Fibroblast of skin of left biceps (primary cell): ENCODE results near the gene KRTAP4-16.
"Not testable (repeated sequence)": the region's sequence is repeated elsewhere in the genome, so short reads cannot be mapped to it uniquely, and the experiment has no call there.

ENCODE experiments used
- DNase-seq, 2 experiments: peaks; one replicate each; pipeline ENCODE4 v3.0.0-alpha.2; 2013; ENCODE audit warnings: low read depth in 2 of 2

The KRTAP4-16 gene

DNA sequence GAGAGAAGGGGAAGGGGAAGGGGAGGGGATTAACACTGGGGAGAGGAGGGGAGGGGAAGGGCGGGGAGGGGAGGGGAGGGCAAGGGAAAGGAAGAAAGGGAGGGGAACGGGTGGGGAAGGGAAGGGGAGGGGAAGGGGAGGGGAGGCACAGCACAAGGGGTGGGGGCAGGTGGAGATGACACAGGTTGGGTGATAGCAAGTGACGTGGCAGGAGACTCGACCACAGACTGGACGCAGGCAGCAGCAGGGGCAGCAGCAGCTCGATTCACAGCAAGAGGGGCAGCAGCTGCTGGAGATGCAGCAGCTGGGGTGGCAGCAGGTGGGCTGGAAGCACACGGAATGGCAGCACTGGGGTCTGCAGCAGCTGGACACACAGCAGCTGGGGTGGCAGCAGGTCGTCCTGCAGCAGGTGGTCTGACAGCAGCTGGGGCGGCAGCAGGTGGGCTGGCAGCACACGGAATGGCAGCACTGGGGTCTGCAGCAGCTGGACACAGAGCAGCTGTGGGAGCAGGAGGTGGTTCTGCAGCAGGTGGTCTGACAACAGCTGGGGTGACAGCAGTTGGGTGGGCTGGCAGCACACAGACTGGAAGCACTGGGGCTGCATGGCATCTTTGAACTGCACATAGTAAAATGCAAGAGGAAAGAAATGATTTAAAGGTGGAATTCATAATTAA is at the start of gene KRTAP4-16:
Gene KRTAP4-16 (minus strand): TSS at position 624 of the 674 bp plus-strand sequence. CDS start 0 bp downstream, at position 624.
- no peak for DNase-seq

DNA sequence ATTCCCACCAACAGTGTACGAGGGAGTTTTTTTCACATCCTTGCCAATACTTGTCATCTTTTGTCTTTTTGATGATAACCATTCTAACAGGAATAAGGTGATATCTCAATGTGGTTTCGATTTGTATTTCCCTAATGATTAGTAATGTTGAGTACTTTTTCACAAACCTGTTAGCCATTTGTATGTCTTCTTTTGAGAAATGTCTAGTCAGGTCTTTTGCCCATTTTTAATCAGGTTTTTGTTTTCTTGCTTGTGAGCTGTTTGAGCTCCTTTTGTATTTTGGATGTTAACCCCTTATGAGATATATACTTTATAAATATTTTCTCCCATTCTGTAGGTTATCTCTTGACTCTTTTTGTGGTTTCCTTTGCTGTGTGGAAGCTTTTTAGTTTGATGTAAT is 49.5 kb upstream of the KRTAP4-16 start:
- DNase-seq: no peak

DNA sequence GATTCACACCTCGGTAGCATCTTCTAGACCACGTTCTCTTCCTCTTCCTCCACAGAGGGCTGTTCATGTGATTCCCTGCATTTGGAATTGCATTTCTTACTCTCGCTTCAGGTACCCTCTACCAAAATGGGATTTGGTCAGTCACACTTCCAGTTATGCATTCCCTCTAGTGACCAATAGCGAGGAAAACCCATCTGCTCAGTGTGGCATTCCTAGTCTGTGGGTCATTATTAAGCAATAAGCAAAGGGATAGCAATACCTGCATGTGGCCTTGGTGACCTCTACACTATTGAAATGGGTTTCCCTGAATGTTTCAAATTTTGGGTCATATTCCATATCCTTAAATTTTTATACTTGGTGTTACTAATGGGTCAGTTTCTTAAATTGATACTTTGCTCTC is 48.0 kb upstream of the KRTAP4-16 start:
- no peak for DNase-seq

DNA sequence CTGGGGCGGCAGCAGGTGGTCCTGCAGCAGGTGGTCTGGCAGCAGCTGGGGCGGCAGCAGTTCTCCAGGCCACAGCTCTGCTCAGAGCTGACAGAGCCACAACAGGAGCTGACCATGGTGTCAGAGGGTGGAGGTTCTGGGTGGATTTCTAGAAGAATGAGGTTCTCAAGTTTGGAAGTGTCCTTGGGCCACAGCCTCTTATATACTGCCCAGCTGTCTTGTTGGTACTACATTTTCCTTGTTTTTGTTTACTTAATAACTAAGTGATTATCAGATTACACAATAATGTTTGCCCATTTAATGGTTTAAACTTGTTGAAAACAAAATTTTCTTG is 47.6 kb upstream of the KRTAP4-16 start, which contains the start of gene KRTAP4-5:
Gene KRTAP4-5 (minus strand): TSS at position 174 of the 334 bp plus-strand sequence. CDS start 58 bp downstream, at position 116.
- DNase-seq: no peak

DNA sequence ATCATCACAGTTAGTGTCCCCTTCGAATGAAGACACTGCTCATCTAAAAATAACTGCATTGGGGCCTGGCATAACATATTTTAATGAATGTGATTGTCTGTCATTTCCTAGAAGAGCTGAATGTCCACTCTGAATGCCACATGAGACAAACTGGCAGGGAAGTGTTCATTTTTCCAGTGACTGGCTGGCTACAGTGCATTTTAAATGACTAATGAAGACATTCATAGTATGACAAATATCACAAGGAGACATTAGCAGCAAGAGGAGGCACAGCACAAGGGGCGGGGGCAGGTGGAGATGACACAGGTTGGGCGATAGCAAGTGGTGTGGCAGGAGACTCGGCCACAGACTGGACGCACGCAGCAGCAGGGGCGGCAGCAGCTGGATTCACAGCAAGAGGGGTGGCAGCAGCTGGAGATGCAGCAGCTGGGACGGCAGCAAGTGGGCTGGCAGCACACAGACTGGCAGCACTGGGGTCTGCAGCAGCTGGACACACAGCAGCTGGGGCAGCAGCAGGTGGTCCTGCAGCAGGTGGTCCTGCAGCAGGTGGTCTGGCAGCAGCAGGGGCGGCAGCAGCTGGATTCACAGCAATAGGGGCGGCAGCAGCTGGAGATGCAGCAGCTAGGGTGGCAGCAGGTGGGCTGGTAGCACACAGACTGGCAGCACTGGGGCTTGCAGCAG is 47.1 kb upstream of the KRTAP4-16 start:
- DNase-seq: not testable (repeated sequence)

DNA sequence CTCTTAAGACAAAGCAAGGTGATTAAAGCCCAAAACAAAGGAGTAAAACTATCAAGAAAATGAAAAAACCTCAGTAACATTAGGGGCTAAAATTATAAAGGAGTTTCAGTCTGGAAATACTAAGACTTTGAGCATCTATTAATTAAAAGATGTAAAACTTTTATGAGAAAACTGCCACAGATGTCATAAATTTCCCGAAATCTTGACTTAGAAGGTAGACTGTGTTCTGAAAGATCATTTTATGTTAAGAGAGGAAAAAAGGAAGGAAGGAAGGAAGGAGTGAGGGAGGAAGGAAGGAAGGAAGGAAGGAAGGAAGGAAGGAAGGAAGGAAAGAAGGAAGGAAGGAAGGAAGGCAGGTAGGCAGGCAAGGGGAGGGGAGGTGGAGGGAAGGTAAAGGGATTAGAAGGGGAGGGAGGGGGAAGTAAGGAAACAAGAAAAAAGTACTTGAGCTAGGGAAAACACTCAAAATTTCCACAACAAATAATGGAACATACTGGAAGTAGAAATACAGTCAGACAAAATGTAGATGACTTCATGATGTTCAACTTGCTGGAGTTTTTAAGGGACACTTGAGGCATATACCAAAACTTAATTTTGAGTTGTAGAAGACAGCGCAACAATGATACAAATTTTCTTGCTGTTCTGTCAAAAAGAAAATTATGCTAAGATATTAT is 45.7 kb upstream of the KRTAP4-16 start:
- no peak for DNase-seq

DNA sequence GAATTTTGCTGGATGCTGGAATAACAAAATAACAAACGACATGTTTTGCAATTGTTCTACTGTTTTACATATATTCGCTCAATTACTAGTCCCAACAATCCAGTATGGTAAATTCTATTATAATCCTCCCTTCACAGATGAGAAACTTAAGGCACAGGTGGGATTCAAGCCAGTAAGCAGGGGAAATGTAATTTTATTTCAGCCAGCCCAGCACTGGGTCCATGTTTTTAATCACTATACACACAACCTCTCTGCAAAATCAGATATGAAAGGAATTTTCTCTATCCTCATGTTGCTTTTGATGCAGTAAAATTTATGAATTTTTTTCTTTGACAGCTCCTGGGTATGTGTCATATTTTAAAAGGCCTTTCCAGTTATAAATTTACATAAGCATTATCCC is 43.3 kb upstream of the KRTAP4-16 start:
- no peak for DNase-seq

DNA sequence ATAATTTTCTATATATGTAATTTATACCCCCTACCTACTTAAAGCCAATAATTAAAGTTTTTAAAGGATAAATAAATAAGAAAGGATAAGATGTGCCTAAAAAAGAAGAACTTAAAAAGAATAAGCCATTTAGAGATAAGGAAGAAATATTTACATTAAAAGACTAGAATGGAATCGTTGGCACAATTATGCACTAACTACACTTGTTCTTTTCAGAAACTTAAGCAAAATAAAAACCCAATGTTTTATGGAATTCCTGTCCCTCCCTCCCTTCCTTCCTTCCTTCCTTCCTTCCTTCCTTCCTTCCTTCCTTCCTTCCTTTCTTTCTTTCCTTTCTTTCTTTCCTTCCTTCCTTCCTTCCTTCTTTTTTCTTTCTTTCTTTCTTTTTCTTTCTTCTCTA is 42.8 kb upstream of the KRTAP4-16 start:
- DNase-seq: no peak

DNA sequence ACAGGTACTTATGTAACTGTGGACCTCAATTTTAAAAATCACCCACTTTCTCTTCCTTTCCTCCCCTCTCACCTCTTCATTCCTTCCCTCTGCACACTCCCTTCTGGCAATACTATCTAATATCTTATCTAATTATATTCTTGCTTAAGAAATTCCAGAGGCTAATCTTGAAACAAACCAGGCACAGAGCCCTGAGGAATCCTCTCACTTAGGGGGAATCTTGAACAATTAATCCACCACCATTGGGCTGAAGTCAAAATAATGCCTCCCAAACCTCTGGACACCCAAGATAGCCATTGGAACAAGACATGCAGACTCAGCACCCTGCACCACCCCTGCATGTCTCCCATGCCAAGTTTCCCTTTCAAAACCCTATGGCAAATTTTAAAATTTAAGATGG is 39.4 kb upstream of the KRTAP4-16 start:
- DNase-seq: no peak

DNA sequence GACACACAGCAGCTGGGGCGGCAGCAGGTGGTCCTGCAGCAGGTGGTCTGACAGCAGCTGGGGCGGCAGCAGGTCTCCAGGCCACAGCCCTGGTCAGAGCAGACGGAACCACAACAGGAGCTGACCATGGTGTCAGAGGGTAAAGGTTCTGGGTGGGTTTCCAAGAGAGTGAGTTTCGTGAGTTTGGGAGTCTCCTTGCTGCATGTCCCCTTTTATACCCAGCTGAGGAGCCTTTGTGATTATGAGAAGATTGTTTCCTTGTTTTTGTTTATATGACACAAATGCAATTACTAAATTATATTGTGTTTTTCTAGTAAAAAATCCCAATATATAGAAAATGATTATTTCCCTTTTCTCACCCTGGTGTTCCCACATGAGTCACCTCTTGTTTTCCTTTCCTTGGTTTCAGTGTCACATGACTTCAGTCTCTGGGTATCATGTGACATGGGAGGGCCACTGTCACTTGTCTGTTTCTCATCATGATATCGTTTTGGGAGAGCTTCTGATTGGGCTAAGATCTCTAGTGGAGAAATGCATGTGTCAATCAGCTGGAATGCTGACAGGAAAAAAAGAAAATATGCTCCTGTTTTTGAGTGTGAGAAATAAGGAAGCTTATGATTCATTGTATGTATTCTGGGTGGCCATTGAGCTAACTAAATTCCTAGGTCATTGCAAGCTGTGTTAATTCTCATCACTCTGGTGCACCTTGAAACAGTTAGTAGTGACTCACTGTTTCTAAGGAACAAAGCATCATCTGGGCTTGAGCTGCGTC is 38.5 kb upstream of the KRTAP4-16 start, which contains the start of gene KRTAP4-6:
Gene KRTAP4-6 (minus strand): TSS at position 185 of the 772 bp plus-strand sequence. CDS start 57 bp downstream, at position 128.
- DNase-seq: peak; percentile 90 to 91

DNA sequence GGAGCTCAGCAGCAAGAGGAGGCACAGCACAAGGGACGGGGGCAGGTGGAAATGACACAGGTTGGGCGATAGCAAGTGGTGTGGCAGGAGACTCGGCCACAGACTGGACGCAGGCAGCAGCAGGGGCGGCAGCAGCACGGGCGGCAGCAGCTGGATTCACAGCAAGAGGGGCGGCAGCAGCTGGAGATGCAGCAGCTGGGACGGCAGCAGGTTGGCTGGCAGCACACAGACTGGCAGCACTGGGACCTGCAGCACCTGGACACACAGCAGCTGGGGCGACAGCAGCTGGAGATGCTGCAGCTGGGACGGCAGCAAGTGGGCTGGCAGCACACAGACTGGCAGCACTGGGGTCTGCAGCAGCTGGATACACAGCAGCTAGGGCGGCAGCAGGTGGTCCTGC is 37.9 kb upstream of the KRTAP4-16 start:
- not testable (repeated sequence) for DNase-seq

DNA sequence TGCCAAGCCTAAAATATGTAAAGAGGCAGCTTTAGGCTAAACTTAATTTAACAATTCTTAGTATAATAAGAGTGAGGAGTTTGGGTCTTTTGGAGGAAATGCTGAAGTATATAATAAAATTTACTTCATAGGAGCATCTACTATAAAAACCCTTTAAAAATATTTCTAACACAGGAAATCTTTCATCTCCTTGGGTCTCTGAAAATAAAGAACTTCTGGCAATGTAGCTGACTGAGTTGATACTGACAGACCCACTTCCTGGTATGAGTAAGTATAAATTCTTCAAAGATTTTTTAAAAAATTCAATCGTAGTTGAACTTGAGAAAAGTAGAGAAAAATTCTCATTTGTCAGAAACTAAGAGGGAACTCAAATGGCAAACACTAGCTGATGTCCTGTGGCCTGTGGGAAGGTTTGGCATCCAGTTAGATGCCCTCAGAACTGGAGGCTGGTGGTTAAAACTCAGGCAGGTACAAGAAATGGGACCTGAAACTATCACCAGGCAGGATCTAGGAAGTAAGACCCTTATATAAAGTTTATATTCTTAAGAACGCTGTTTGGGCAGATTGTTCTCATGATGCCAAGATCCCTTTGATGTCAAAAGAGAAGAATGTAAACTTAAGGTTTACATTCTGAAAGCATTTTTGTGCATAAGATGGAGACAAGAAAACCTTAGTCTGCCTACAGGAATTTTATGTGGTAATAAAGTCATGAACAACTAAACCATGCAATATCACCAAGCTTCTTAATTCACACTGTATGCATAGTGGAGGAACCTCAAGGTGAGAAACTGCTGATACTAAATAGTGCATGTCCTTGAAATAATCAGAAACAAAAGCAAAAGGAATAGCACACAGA is 32.1 kb upstream of the KRTAP4-16 start:
- DNase-seq: no peak

DNA sequence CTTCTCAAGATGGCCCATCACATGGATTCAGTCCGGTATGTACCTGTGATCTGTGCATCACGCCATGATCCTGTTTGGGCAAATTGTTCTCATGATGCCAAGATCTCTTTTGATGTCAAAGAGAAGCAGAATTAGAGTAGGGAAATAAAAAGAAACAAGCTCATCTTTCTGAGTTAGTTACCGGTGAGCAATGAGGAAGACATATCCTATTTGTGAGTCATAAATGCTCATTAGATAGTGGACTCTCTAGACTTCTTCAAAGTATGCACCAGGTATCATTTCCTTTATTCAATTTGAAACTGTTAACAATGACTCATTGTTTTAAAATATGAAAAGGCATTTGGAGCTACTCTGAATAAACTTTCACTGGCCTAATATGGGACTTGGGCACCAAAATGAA is 30.0 kb upstream of the KRTAP4-16 start:
- DNase-seq: no peak

DNA sequence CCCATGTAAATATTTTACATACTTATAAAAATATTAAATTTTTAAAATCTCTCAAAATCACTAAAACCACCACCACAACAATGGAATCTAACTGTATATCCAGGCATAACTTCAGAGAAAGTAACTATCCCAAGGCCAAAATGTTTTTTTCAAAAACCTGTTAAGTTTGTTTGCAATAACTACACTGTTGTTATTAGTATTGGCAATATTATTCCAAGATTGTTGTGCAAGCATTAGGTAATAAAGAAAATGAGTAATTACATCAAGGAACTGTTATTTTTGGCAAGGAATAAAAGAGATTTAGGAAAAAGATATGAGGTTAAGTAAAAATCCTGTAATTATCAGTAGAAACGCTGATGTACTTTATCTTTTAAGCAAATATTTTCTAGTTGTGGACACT is 25.4 kb upstream of the KRTAP4-16 start:
- DNase-seq: no peak

DNA sequence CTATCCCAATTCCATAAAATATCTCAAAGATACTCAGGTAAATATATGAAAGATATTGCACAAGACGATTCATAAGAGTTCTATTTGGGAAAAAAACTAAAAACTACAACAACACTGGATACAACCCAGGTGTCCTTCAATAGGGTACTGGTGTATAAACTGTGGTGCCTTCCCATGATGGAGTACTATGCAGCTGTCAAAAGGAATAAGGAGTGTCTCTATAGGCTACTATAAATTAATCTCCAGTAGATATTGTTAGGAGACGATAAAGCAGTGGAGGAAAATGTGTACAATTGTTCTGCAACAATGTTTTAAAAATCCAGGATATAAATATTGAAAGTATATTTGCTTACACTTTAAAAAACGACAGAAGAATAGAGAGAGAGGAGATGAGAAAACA is 24.4 kb upstream of the KRTAP4-16 start:
- DNase-seq: no peak

DNA sequence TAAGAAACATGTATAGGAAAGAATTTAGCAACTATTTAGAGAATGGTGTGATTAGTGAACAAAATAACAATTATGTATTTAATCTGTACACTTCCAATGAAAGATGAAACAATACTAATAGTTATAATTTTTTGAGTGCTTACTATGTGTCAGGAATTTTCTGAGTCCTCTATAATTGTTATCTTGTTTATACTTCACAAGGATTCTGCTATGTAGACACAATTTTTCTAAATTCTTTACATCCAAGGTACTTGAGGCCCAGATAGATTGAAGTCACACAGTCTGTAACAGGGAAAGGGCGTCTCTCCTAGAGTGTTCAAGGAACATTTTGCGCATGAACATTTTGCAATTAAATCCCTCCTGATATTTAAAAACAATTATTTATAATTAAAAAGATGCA is 23.1 kb upstream of the KRTAP4-16 start:
- DNase-seq: no peak

DNA sequence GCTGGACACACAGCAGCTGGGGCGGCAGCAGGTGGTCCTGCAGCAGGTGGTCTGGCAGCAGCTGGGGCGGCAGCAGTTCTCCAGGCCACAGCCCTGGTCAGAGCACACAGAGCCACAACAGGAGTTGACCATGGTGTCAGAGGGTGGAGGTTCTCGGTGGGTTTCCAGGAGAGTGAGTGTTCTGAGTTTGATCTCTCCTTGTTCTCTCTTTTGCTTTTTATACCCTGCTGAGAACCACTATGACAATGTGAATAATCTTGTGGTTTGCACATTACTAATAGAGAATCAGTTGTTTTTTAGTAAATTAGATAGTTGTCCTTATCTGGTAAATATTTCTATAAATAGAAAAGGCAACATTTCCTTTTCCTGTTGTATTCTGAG is 22.0 kb upstream of the KRTAP4-16 start, which contains the start of gene KRTAP4-12:
Gene KRTAP4-12 (minus strand): TSS at position 192 of the 381 bp plus-strand sequence. CDS start 60 bp downstream, at position 132.
- not testable (repeated sequence) for DNase-seq

DNA sequence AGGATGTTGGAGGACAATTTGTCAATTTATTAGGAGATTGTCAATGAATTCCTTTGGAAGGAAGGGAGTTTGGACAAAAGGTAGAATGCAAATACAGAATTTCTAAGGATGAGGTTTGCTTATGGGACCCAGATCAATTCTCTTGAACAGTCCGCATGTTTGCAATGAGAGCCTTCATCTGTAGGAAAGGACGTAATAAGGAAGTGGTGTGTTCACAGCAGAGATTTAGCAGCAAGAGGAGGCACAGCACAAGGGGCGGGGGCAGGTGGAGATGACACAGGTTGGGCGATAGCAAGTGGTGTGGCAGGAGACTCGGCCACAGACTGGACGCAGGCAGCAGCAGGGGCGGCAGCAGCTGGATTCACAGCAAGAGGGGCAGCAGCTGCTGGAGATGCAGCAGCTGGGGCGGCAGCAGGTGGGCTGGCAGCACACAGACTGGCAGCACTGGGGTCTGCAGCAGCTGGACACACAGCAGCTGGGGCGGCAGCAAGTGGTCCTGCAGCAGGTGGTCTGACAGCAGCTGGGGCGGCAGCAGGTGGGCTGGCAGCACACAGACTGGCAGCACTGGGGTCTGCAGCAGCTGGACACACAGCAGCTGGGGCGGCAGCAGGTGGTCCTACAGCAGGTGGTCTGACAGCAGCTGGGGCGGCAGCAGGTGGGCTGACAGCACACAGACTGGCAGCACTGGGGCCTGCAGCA is 21.4 kb upstream of the KRTAP4-16 start:
- DNase-seq: not testable (repeated sequence)

DNA sequence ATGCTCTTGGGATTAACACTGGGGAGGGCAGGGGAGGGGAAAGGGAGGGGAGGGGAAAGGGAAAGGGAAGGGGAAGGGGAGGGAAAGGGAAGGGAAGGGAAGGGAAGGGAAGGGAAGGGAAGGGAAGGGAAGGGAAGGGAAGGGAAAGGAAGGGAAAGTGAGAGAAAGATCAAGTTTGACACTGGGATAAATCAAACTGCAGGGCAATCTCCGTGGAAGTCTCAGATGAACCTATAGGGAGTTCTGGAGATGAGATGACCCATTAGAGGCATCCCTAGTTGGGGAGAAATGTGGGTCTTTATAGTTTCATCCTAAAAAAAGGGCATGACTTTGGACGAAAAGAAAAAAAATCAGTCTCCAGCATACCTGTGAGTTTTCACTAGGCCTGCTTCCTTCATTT is 19.7 kb upstream of the KRTAP4-16 start:
- DNase-seq: no peak
